HG02642 (cell line): ENCODE data around the gene NAT14.
A peak's percentile ranks its signal among the peaks of the same experiment; 100 is the strongest.

Experiments
- ATAC-seq: cut with Tn5 transposase; IDR thresholded peaks from one replicate; pipeline ENCODE4 v1.9.1; 2021; ENCODE audit warnings: mild to moderate bottlenecking; ENCODE audit not compliant: unreplicated experiment, poor library complexity

The NAT14 gene

GRCh38 chr19:55498246-55498840, 13.4 kb downstream of the NAT14 start:
- ATAC-seq, result no peak

- ATAC-seq, result no peak
Observed at GRCh38 chr19:55500368-55500952, 15.5 kb downstream of the NAT14 start.

GRCh38 chr19:55502197-55502952, 17.4 kb downstream of the NAT14 start:
- ATAC-seq, result no peak

GRCh38 chr19:55503157-55503501, 18.1 kb downstream of the NAT14 start:
- ATAC-seq, result no peak

GRCh38 chr19:55503502-55504251, 18.7 kb downstream of the NAT14 start:
- ATAC-seq, result peak; percentile 89

GRCh38 chr19:55504252-55504603, 19.2 kb downstream of the NAT14 start:
- ATAC-seq, result no peak

GRCh38 chr19:55504981-55505380, 20.0 kb downstream of the NAT14 start:
- no peak for ATAC-seq

- ATAC-seq, result no peak
Observed at GRCh38 chr19:55508120-55508519, 23.1 kb downstream of the NAT14 start.

GRCh38 chr19:55516878-55517620, 32.1 kb downstream of the NAT14 start:
- peak; percentile 99 for ATAC-seq

GRCh38 chr19:55519451-55520311, 34.7 kb downstream of the NAT14 start:
- no peak for ATAC-seq

- no peak for ATAC-seq
Observed at GRCh38 chr19:55520691-55521292, 35.8 kb downstream of the NAT14 start.

- ATAC-seq, result no peak
Observed at GRCh38 chr19:55525289-55526101, 40.5 kb downstream of the NAT14 start.

- ATAC-seq, result no peak
Observed at GRCh38 chr19:55526216-55527196, 41.5 kb downstream of the NAT14 start.

- ATAC-seq, result no peak
Observed at GRCh38 chr19:55527197-55528029, 42.4 kb downstream of the NAT14 start.

- ATAC-seq, result no peak
Observed at GRCh38 chr19:55528030-55528803, 43.2 kb downstream of the NAT14 start.
